GM21717 (cell line): ENCODE measurements around the gene ATRNL1.
"Not testable (repeated sequence)": the region's sequence is repeated elsewhere in the genome, so short reads cannot be mapped to it uniquely, and the experiment has no call there.

Experiments used
- ATAC-seq: cut with Tn5 transposase; IDR thresholded peaks from one replicate; pipeline ENCODE4 v1.9.1; 2021; ENCODE audit warnings: mild to moderate bottlenecking, moderate library complexity; ENCODE audit not compliant: unreplicated experiment

ATRNL1 gene

DNA sequence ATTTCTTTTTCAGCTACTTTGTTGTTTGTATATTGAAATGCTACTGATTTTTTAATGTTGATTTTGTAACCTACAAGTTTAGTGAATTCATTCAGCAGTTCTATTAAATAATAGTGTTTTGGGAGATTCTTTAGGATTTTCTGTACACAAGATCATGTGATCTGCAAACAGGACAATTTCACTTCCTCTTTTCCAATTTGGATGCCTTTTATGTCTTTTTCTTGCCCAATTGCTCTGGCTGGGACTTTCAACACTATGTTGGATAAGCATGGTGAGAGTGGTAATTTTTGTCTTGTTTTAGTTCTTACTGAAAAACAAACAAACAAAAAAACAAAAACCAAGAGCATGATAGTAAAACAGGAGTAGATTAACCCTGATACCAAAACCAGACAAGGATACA is 316.2 kb downstream of the ATRNL1 start:
- no peak for ATAC-seq

DNA sequence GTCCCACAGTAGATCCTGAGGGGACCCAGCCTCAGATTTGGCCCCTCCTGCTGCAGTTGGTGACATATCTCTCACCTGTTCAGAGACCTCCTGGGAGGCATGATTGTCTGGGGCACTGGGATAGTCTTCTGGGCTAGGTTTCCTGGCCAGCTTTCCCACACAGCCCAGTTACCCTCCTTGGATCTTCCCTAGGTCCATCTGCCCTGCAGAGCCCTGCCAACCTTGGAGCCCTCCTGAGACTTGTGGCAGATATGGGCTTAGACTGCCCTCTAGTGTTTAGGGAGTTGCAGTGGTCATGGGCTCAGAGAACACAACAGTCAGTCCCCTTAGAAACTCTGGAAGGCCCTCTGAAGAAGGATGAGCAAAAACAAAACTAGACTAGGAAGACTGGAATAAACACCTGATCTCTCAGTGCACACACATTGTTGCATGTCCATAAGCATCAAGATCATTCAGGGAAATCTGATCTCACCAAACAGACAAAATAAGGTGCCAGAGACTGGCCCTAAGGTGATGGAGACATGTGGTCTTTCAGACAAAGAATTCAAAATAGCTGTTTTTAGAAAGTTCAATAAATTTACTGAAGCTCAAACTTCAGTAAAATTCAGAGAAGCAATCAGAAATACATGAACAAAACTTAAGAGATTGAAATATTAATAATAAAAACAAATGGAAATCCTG is 324.6 kb downstream of the ATRNL1 start:
- peak; percentile 94 for ATAC-seq

DNA sequence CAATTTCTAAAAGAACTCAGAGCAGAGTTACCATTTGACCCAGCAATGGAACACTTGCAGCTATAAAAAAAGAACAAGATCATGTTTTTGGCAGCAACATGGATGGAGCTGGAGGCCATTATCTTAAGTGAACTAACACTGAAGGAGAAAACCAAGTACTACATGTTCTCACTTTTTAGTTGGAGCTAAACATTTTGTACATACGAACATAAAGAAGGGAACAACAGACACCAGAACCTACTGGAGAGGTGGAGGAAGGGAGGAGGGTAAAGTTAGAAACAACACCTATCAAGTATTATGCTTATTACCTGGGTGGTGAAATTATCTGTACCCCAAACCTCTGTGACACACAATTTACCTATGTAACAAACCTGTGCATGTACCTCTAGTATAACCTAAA is 329.5 kb downstream of the ATRNL1 start:
- ATAC-seq: no peak

GRCh38 chr10:115427611-115428010 is 334.4 kb downstream of the ATRNL1 start:
- no peak for ATAC-seq

DNA sequence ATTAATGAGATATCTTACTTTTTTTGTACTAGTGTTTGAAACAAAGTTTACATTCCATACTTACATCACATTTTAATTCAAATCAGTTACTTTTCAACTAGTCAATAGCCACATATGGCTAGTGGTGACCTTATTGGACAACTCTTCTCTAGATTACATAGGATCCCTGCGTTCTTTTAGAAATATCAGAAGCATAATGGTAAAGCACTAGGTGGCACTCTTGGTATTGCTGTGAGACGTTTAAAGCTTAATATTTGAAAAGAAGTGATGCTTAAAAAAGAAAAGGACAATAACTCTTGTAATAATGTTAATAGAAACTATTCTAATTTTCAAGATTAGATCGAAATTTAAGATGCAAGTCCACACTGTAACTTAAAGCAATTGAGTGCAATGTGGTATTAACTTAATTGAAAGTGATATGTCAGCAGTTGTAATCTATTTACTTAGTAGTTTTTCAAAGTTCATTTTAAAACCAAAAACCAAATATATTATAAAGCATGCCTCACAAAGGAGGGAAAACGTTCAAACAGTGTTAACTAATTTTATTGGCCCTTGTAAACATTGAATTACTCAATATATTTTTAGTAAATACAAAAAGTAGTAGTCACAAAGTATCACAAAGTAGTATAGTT is 339.1 kb downstream of the ATRNL1 start:
- ATAC-seq: no peak

- ATAC-seq: no peak
These were observed 343.8 kb downstream of the ATRNL1 start for GRCh38 chr10:115436999-115437398.

- ATAC-seq: no peak
These were observed 348.9 kb downstream of the ATRNL1 start for GRCh38 chr10:115441907-115442545.

GRCh38 chr10:115456812-115457211 is 363.6 kb downstream of the ATRNL1 start:
- no peak for ATAC-seq

GRCh38 chr10:115483294-115483693 is 390.1 kb downstream of the ATRNL1 start:
- no peak for ATAC-seq

DNA sequence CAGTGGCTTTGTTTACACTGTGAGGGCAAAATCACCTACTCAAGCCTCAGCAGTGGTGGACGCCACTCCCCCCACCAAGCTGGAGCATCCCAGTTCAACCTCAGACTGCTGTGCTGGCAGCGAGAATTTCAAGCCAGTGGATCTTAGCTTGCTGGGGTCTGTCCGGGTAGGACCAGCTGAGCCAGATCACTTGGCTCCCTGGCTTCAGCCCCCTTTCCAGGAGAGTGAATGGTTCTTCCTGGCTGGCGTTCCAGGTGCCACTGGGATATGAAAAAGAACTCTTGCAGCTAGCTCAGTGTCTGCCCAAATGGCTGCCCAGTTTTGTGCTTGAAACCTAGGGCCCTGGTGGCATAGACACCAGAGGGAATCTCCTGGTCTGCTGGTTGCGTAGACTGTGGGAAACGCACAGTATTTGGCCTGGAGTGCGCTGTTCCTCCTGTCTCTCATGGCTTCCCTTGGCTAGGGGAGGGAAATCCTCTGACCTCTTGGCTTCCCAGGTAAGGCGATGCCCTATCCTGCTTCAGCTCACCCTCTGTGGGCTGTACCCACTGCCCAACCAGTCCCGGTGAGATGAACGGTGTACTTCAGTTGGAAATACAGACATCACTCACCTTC is 398.5 kb downstream of the ATRNL1 start:
- ATAC-seq: no peak

- no peak for ATAC-seq
These were observed 410.4 kb downstream of the ATRNL1 start for GRCh38 chr10:115503546-115503945.

DNA sequence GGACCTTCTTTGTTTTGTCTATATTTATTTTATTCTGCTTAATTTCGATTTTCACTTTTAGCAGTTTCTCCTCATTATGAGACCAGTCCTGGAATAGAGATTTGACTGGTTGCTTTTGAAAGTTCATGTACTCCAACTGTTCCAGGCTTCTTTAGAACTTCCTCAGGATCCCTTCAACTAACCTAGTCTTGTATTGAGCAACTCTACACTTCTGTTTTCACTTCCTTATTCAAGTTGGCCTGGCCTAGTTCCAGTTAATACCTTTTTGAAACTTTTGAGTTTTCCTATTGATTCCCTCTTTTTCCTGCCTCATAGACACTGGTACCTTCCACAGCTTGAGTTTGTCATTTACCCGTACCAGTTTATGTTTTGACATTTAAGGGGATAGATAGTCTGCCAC is 421.7 kb downstream of the ATRNL1 start:
- no peak for ATAC-seq

DNA sequence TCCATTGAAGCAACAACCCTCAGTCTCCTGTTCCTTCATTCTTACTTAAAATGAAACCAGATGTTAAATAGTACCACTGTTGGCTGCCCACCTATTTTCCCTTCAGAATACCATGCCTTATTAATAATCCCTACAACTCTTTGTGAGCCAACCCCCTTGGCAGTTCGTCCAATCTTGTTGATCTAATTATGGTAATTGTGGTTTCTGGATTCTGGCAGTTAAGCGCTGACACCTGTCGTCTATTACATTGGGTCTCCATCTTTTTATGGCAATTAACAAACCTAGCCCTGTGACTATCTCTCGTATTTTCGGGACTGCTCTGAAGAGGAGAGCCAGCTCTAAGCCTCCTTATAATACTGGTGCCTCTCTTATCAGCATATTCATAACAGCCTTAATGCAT is 432.0 kb downstream of the ATRNL1 start:
- no peak for ATAC-seq

DNA sequence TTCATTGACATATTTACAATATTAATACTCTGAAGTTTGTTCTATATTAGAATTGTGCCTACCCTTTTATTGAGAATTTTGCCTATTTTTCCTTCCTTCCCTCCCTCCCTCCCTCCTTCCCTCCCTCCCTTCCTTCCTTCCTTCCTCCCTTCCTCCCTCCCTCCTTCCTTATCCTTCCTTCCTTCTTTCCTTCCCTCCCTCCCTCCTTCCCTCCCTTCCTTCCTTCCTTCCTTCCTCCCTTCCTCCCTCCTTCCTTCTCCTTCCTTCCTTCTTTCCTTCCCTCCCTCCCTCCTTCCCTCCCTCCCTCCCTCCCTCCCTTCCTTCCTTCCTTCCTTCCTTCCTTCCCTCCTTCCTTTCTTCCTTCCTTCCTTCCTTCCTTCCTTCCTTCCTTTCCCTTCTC is 434.5 kb downstream of the ATRNL1 start:
- ATAC-seq: not testable (repeated sequence)

DNA sequence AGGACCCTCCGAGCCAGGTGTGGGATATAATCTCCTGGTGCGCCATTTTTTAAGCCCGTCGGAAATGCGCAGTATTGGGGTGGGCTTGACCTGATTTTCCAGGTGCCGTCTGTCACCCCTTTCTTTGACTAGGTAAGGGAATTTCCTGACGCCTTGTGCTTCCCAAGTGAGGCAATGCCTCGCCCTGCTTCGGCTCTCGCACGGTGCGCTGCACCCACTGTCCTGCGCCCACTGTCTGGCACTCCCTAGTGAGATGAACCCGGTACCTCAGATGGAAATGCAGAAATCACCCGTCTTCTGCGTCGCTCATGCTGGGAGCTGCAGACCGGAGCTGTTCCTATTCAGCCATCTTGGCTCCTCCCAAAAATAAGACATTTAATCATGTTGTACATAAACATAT is 443.2 kb downstream of the ATRNL1 start:
- not testable (repeated sequence) for ATAC-seq

GRCh38 chr10:115539142-115539762 is 446.1 kb downstream of the ATRNL1 start:
- ATAC-seq: no peak

- ATAC-seq: no peak
These were observed 462.8 kb downstream of the ATRNL1 start for GRCh38 chr10:115555887-115556402.

DNA sequence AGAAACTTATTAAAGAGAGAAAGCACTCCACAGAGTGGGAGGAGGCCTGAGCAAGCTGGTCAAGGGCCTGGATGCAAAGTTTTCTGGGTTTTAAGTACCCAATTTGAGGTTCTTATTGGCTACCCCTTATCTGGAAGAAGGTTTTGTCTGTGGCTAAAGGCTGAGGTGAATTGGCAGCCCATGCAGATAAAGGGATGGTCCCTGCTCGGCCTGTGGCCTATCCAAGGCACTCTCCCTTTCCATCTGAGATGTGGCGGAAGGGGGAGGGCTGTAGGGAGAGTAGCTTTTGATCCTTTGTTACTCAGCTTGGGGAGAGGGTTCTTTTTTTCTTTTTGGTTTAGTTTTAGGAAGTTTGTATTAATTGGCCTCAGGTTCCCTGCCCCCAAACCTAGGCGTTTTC is 465.1 kb downstream of the ATRNL1 start:
- ATAC-seq: no peak

DNA sequence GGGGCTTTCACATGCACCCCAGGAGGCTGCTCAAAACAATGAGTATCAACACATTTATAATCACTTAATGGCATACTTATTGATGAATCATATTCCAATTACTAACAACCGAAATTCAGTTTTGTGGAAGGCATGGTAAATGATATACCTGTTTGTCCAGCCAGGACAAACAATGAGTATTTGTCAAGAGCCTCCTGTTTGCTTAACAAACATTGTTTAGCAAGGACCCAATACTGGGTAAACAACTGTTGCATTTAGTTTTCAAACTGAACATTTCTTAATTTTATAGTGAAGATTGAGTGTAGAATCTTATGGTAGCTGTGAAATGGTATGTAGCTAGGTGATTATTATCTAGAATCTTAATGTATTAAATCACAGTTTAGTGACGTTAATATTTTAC is 473.7 kb downstream of the ATRNL1 start:
- ATAC-seq: no peak

DNA sequence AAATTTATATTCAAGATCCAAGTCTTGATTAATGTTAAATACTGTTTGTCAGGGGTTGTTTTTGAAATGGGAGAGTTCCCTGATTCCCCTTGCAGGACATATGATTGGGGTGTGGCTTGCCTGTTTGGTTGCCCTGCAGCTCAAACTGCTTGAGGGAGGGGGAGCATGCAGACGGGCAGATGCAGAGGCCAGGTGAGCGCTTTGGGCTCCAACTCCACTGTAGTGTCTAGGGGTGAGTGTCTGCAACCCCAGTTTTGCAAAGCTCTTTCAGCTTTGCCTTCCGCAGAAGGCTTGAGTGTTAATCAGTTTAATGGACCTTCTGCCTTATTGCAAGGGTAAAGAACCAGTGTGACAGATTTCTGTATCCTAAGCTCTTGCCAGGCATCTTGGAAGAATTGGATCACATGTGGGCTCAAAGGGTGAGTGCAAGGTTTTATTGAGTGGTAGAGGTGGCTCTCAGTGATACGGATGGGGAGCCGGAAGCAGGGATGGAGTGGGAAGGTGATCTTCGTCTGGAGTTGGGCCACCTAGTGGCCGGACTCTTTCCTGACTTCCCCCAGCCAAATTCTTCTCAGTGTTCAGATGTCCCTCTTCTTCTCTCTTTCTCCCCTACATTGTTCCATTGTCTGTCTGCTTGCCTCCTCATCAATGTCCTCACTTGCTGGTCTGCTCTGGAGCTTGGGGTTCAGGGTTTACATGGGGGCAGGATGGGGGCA is 479.7 kb downstream of the ATRNL1 start:
- ATAC-seq: no peak

- no peak for ATAC-seq
These were observed 487.1 kb downstream of the ATRNL1 start for GRCh38 chr10:115580239-115580638.
